MM.1S (cell line): ENCODE results near the gene ARHGAP26.

ENCODE experiments used
- DNase-seq: peaks from one replicate; pipeline ENCODE4 v3.0.0-alpha.2; 2015
- H2AFZ ChIP-seq: fragments of 300-600 bp; sonication (generic); 2 replicates; pipeline ENCODE4 v1.6.0; 2016; ENCODE audit warnings: antibody characterized with exemption, low read length
- H3F3A ChIP-seq: fragments of 300-600 bp; sonication (generic); 2 replicates; pipeline ENCODE4 v1.6.1; 2016; ENCODE audit warnings: mild to moderate bottlenecking, antibody characterized with exemption, low read length, moderate library complexity, mixed read lengths; ENCODE audit not compliant: insufficient read depth
- H3K27ac ChIP-seq: fragments of 300-600 bp; sonication (generic); 2 replicates; pipeline ENCODE4 v1.5.1; 2016; ENCODE audit warnings: mild to moderate bottlenecking, low read length
- H3K27me3 ChIP-seq: fragments of 300-600 bp; sonication (generic); replicated peaks from 2 replicates; pipeline ENCODE4 v1.6.0; 2016; ENCODE audit warnings: low read length; ENCODE audit not compliant: insufficient read depth
- H3K36me3 ChIP-seq: fragments of 300-600 bp; sonication (generic); replicated peaks from 2 replicates; pipeline ENCODE4 v1.6.1; 2016; ENCODE audit warnings: mild to moderate bottlenecking, low read length, mixed read lengths; ENCODE audit not compliant: insufficient read depth
- H3K4me1 ChIP-seq: fragments of 300-600 bp; sonication (generic); 2 replicates; pipeline ENCODE4 v1.6.1; 2016; ENCODE audit warnings: low read length, mixed read lengths
- H3K4me2 ChIP-seq: fragments of 300-600 bp; sonication (generic); 2 replicates; pipeline ENCODE4 v1.6.0; 2016; ENCODE audit warnings: low read depth, low read length
- H3K4me3 ChIP-seq: fragments of 300-600 bp; sonication (generic); 2 replicates; pipeline ENCODE4 v1.5.1; 2016; ENCODE audit warnings: low read length, mixed read lengths
- H3K79me2 ChIP-seq: fragments of 300-600 bp; sonication (generic); 2 replicates; pipeline ENCODE4 v1.6.1; 2016; ENCODE audit warnings: mixed run types, low read length, mixed read lengths
- H3K9ac ChIP-seq: fragments of 300-600 bp; sonication (generic); 2 replicates; pipeline ENCODE4 v1.6.1; 2016; ENCODE audit warnings: low read length, mixed read lengths
- H3K9me2 ChIP-seq: fragments of 300-600 bp; sonication (generic); replicated peaks from 2 replicates; pipeline ENCODE4 v1.6.1; 2016; ENCODE audit warnings: mild to moderate bottlenecking, low read length, mixed read lengths; ENCODE audit not compliant: insufficient read depth
- H3K9me3 ChIP-seq: fragments of 300-600 bp; sonication (generic); replicated peaks from 2 replicates; pipeline ENCODE4 v1.6.1; 2016; ENCODE audit warnings: mild to moderate bottlenecking, low read length, mixed read lengths; ENCODE audit not compliant: insufficient read depth
- H4K20me1 ChIP-seq: fragments of 300-600 bp; sonication (generic); 2 replicates; pipeline ENCODE4 v1.6.1; 2016; ENCODE audit warnings: mild to moderate bottlenecking, low read length, moderate library complexity, mixed read lengths; ENCODE audit not compliant: insufficient read depth
- CTCF ChIP-seq: fragments of 300-600 bp; sonication (generic); IDR thresholded peaks from 2 replicates; pipeline ENCODE4 v1.5.1; 2016; ENCODE audit warnings: antibody characterized with exemption, low read length, mixed read lengths
- EZH2 ChIP-seq: fragments of 300-600 bp; sonication (generic); optimal IDR thresholded peaks from 2 replicates; pipeline ENCODE3; 2017; ENCODE audit warnings: low read depth, mild to moderate bottlenecking, antibody characterized with exemption, low read length, mixed read lengths
- EZH2phosphoT487 ChIP-seq: fragments of 300-600 bp; sonication (generic); IDR thresholded peaks from 2 replicates; pipeline ENCODE4 v1.6.1; 2018; ENCODE audit warnings: antibody characterized with exemption, low read length

ARHGAP26 gene

GRCh38 chr5:143188083-143188482 lies 417.9 kb downstream of the ARHGAP26 start:
- H3K4me2 ChIP-seq: no peak overlapping the region
- DNase-seq: no peak
- H3K9ac ChIP-seq: no peak overlapping the region
- no peaks in the 10 kb centered on the region for H3K36me3 ChIP-seq
- peaks cover 13% of the 10 kb centered on the region; the same call in 1 of the 2 replicates for H3F3A ChIP-seq
- no peak overlapping the region for H3K27ac ChIP-seq
- no peak for TF ChIP-seq EZH2
- H3K27me3 ChIP-seq: no peaks in the 10 kb centered on the region
- no peaks in the 10 kb centered on the region for H3K9me2 ChIP-seq
- no peaks in the 10 kb centered on the region for H3K79me2 ChIP-seq
- H4K20me1 ChIP-seq: no peaks in the 10 kb centered on the region
- H2AFZ ChIP-seq: no peak overlapping the region
- H3K9me3 ChIP-seq: no peaks in the 10 kb centered on the region; the same call in 1 of the 2 replicates
- no peak overlapping the region for H3K4me3 ChIP-seq
- H3K4me1 ChIP-seq: peaks cover 35% of the 10 kb centered on the region

DNA sequence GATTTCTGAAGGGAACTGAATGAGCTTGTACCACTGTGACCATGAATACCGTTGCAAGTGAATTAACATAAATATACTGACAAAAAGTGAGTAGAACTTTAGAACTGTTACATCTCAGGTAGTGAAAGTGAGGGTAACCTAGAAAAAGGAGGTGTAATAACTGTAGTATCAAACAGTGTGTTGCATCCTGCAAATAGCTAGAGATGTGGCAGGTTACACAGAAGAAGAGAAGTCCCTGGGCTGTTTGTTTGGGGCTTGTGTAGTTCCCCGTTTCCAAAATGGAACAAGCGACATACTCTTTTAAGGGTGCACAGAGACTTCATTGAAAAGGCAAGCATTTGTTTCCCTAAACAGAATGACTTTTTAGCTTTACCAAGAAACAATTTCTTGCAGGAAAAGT lies 418.5 kb downstream of the ARHGAP26 start:
- Histone ChIP-seq H2AFZ (no peak overlapping the region), H3F3A (peaks cover 9% of the 10 kb centered on the region; the same call in 1 of the 2 replicates), H3K4me1 (peaks cover 29% of the 10 kb centered on the region), H4K20me1 (no peaks in the 10 kb centered on the region), H3K9me3 (no peaks in the 10 kb centered on the region; the same call in 1 of the 2 replicates), H3K4me3 (no peak overlapping the region), H3K27me3 (no peaks in the 10 kb centered on the region), H3K27ac (no peak overlapping the region), H3K79me2 (no peaks in the 10 kb centered on the region), H3K9me2 (no peaks in the 10 kb centered on the region), H3K4me2 (no peak overlapping the region), H3K36me3 (no peaks in the 10 kb centered on the region), H3K9ac (no peak overlapping the region)
- no peak for DNase-seq
- no peak for TF ChIP-seq EZH2phosphoT487
- no peak for TF ChIP-seq EZH2
- TF ChIP-seq CTCF: no peak

GRCh38 chr5:143190260-143190810 lies 420.2 kb downstream of the ARHGAP26 start:
- H3K36me3 ChIP-seq: no peaks in the 10 kb centered on the region
- H3K27ac ChIP-seq: no peak overlapping the region
- no peak for DNase-seq
- H3K9me2 ChIP-seq: no peaks in the 10 kb centered on the region
- TF ChIP-seq CTCF (no peak), EZH2 (no peak), EZH2phosphoT487 (no peak)
- no peak overlapping the region for H3K4me2 ChIP-seq
- H2AFZ ChIP-seq: no peak overlapping the region
- no peaks in the 10 kb centered on the region for H3K27me3 ChIP-seq
- no peaks in the 10 kb centered on the region for H4K20me1 ChIP-seq
- H3K4me3 ChIP-seq: no peak overlapping the region
- H3K4me1 ChIP-seq: peaks cover 21% of the 10 kb centered on the region
- no peaks in the 10 kb centered on the region; the same call in 1 of the 2 replicates for H3K9me3 ChIP-seq
- peaks cover 9% of the 10 kb centered on the region; the same call in 1 of the 2 replicates for H3F3A ChIP-seq
- H3K9ac ChIP-seq: no peak overlapping the region
- H3K79me2 ChIP-seq: no peaks in the 10 kb centered on the region

GRCh38 chr5:143191720-143192119 lies 421.5 kb downstream of the ARHGAP26 start:
- no peak overlapping the region for H3K4me2 ChIP-seq
- H3K36me3 ChIP-seq: no peaks in the 10 kb centered on the region
- no peaks in the 10 kb centered on the region for H3K9me2 ChIP-seq
- peaks cover 11% of the 10 kb centered on the region for H3K4me1 ChIP-seq
- no peak overlapping the region for H2AFZ ChIP-seq
- no peaks in the 10 kb centered on the region for H3K79me2 ChIP-seq
- no peak overlapping the region for H3K9ac ChIP-seq
- H3K9me3 ChIP-seq: no peaks in the 10 kb centered on the region; the same call in 1 of the 2 replicates
- H4K20me1 ChIP-seq: no peaks in the 10 kb centered on the region
- no peaks in the 10 kb centered on the region for H3K27me3 ChIP-seq
- H3K27ac ChIP-seq: no peak overlapping the region
- TF ChIP-seq EZH2phosphoT487 (no peak), CTCF (no peak), EZH2 (no peak)
- no peak for DNase-seq
- H3K4me3 ChIP-seq: no peak overlapping the region
- peaks cover 3% of the 10 kb centered on the region; the same call in 1 of the 2 replicates for H3F3A ChIP-seq
